Colonic mucosa (tissue), 4 donors: Measurements from ENCODE around the gene USP22. TPM values are rescaled to one million over a fixed set of nuclear protein-coding genes. Genes with fewer than 3 reads are reported as not detected.
"Not testable (repeated sequence)": the region's sequence is repeated elsewhere in the genome, so short reads cannot be mapped to it uniquely, and the experiment has no call there.

ENCODE experiments used
- DNase-seq: peaks from one replicate; pipeline ENCODE4 v3.0.0-alpha.2; 2020
- H3K27ac ChIP-seq: fragments of 200-600 bp; one replicate; pipeline ENCODE4 v1.8.0; 2021
- H3K27me3 ChIP-seq: fragments of 200-600 bp; one replicate; pipeline ENCODE4 v1.8.0; 2021
- H3K36me3 ChIP-seq: fragments of 200-600 bp; one replicate; pipeline ENCODE4 v1.8.0; 2021
- H3K4me1 ChIP-seq: fragments of 200-600 bp; one replicate; pipeline ENCODE4 v1.8.0; 2021; ENCODE audit warnings: mild to moderate bottlenecking
- H3K4me3 ChIP-seq: fragments of 200-600 bp; one replicate; pipeline ENCODE4 v1.8.0; 2021
- H3K9ac ChIP-seq, 2 donors: one replicate each; pipeline ENCODE4 v1.7.0; 2013; ENCODE audit warnings: control low read depth in 2 of 2, low read depth in 2 of 2, low read length in 2 of 2
- H3K9me3 ChIP-seq: fragments of 200-600 bp; one replicate; pipeline ENCODE4 v1.8.0; 2021
- CTCF ChIP-seq: fragments of 200-600 bp; IDR thresholded peaks from one replicate; pipeline ENCODE4 v1.8.0; 2022; ENCODE audit warnings: antibody characterized with exemption, mild to moderate bottlenecking
- intact Hi-C: fragments of 100-400 bp; cut with DNase I; formaldehyde crosslinking; loops from one replicate; pipeline ENCODE4 v1.14.1; 2022
- total RNA-seq, 2 donors: library from RNA; stranded (reverse); fragmentation: NEBNext Ultra II Directional in 1 of 2; extraction: Animal tissue kit (Norgen Biotek cat#: 25700) in 1 of 2; gene quantifications; one replicate each; pipeline ENCODE4 v1.2.1, GENCODE V29; 2021
- donor health status: healthy.
- donor health status: DM: no; HTN: no; CAD: no.
- donor health status: DM: no; HTN: no; CAD: no.

USP22 gene
- total RNA-seq, 2 donors from 2014 or later: 174 to 190 TPM

GRCh38 chr17:21059761-21060160, 16.9 kb upstream of the USP22 start:
- intact Hi-C loops: no loop called here
- no peaks in the 10 kb centered on the region for H3K27me3 ChIP-seq
- H3K36me3 ChIP-seq: no peaks in the 10 kb centered on the region
- no peak overlapping the region for H3K4me3 ChIP-seq
- no peak overlapping the region for H3K9ac ChIP-seq
- H3K9me3 ChIP-seq: no peaks in the 10 kb centered on the region
- H3K27ac ChIP-seq: no peak overlapping the region
- no peak for DNase-seq
- TF ChIP-seq CTCF: no peak
- no peaks in the 10 kb centered on the region for H3K4me1 ChIP-seq

GRCh38 chr17:21058098-21058893, 15.5 kb upstream of the USP22 start:
- no peak overlapping the region for H3K9ac ChIP-seq
- no peaks in the 10 kb centered on the region for H3K36me3 ChIP-seq
- no peak for DNase-seq
- H3K9me3 ChIP-seq: no peaks in the 10 kb centered on the region
- H3K4me1 ChIP-seq: no peaks in the 10 kb centered on the region
- H3K4me3 ChIP-seq: no peak overlapping the region
- no peak for TF ChIP-seq CTCF
- no peak overlapping the region for H3K27ac ChIP-seq
- H3K27me3 ChIP-seq: no peaks in the 10 kb centered on the region
- intact Hi-C loops: no loop called here

- H3K36me3 ChIP-seq, H3K4me3 ChIP-seq, H3K27me3 ChIP-seq, H3K4me1 ChIP-seq, intact Hi-C loops, H3K9me3 ChIP-seq, DNase-seq, H3K9ac ChIP-seq, H3K27ac ChIP-seq: not testable (repeated sequence)
Observed at GRCh38 chr17:21053056-21053455, 10.2 kb upstream of the USP22 start.

GRCh38 chr17:21049457-21049856, 6.6 kb upstream of the USP22 start:
- H3K4me3 ChIP-seq: no peak overlapping the region
- H3K27me3 ChIP-seq: no peaks in the 10 kb centered on the region
- no peak for TF ChIP-seq CTCF
- no peaks in the 10 kb centered on the region for H3K9me3 ChIP-seq
- H3K4me1 ChIP-seq: peaks cover 5% of the 10 kb centered on the region
- no peak overlapping the region for H3K9ac ChIP-seq
- intact Hi-C loops: loop anchor here (10.0 kb wide), 1 partner anchor 45 kb away; no protein-coding TSS in a partner anchor
- H3K36me3 ChIP-seq: no peaks in the 10 kb centered on the region
- DNase-seq: no peak
- no peak overlapping the region for H3K27ac ChIP-seq

GRCh38 chr17:21046216-21046615, 3.4 kb upstream of the USP22 start:
- no peak for TF ChIP-seq CTCF
- no peak overlapping the region for H3K9ac ChIP-seq
- no peak overlapping the region for H3K27ac ChIP-seq
- H3K27me3 ChIP-seq: no peaks in the 10 kb centered on the region
- H3K36me3 ChIP-seq: no peaks in the 10 kb centered on the region
- H3K4me1 ChIP-seq: peaks cover 4% of the 10 kb centered on the region
- no peaks in the 10 kb centered on the region for H3K9me3 ChIP-seq
- no peak overlapping the region for H3K4me3 ChIP-seq
- DNase-seq: no peak
- intact Hi-C loops: loop anchor here (10.0 kb wide), 1 partner anchor 49 kb away; no protein-coding TSS in a partner anchor

- peaks cover 4% of the 10 kb centered on the region for H3K4me1 ChIP-seq
- intact Hi-C loops: loop anchor here (10.0 kb wide), 1 partner anchor 50 kb away; no protein-coding TSS in a partner anchor
- no peaks in the 10 kb centered on the region for H3K27me3 ChIP-seq
Observed at GRCh38 chr17:21044971-21045370, 2.2 kb upstream of the USP22 start.

More at GRCh38 chr17:21044971-21045370, 2.2 kb upstream of the USP22 start:
- H3K9me3 ChIP-seq: no peaks in the 10 kb centered on the region
- H3K4me3 ChIP-seq: no peak overlapping the region
- no peak for TF ChIP-seq CTCF
- DNase-seq: no peak
- no peak overlapping the region for H3K9ac ChIP-seq
- H3K27ac ChIP-seq: no peak overlapping the region
- H3K36me3 ChIP-seq: no peaks in the 10 kb centered on the region
